A549 treated with GW870086 at 1 μM for 4 hours (cell line): Measurements from ENCODE around the gene THAP10. TPM values are rescaled to one million over a fixed set of nuclear protein-coding genes. Genes with fewer than 3 reads are reported as not detected.

Experiments used
- total RNA-seq: library from RNA; stranded (reverse); fragments of 200-300 nt; extraction: Qiagen RNA extraction; gene quantifications from 5 replicates; pipeline ENCODE4 v1.2.3, GENCODE V29; 2022; ENCODE audit warnings: low read depth

The THAP10 gene
- total RNA-seq: 3.7 to 6.3 TPM (median 4.8 TPM) in 5 replicates

GRCh38 chr15:70892002-70892911 lies at the start of gene THAP10, which contains the start of gene LRRC49:
Gene THAP10, minus strand, starts transcription at chr15:70892433. Its CDS starts 161 bp downstream, at chr15:70892272.
Gene LRRC49, plus strand, starts transcription at chr15:70892826. Its CDS starts 69 bp downstream, at chr15:70892895.

GRCh38 chr15:70853973-70854665 lies 38.1 kb downstream of the THAP10 start, which contains the start of gene LARP6:
Gene LARP6, minus strand, starts transcription at chr15:70854157. Its CDS starts 69 bp downstream, at chr15:70854088.

Other genes starting within 250 kb of the THAP10 start
- 27.8 to 48.7 TPM (median 39.4 TPM) in 5 replicates for gene UACA, start 128.9 kb downstream of the THAP10 start, total RNA-seq
- gene LARP6, start 38.3 kb downstream of the THAP10 start, total RNA-seq: 49.1 to 81.0 TPM (median 74.9 TPM) in 5 replicates
- 4.1 to 4.9 TPM (median 4.3 TPM) in 5 replicates for gene LRRC49, start 393 bp upstream of the THAP10 start, total RNA-seq
- gene THSD4, start 223.0 kb upstream of the THAP10 start, total RNA-seq: 19.4 to 29.2 TPM (median 26.4 TPM) in 5 replicates